ENCODE measurements around the gene CNPY1. TPM values are rescaled to one million over a fixed set of nuclear protein-coding genes. Genes with fewer than 3 reads are reported as not detected.

The CNPY1 gene
- polyA plus RNA-seq, 1 of the 3 experiments (the other 2 are of a cell fraction) = not detected

- no peak overlapping the region for H3K4me2 ChIP-seq
- ChIA-PET CTCF (interaction anchor here (1.0 kb wide), 1 partner anchor 9 kb away, joined by 5 read pairs; no protein-coding TSS in a partner anchor), POLR2A (no interaction called here)
- no peak overlapping the region for H2AFZ ChIP-seq (ENCODE audit: low read depth)
- H3K9me2 ChIP-seq = no peaks in the 10 kb centered on the region
- DNase-seq = no peak
- no peak for TF ChIP-seq SMC3 (IDR thresholded peaks at IDR 0.05; ENCODE audit: low read depth, low read length)
- no peak for TF ChIP-seq RAD21 (IDR thresholded peaks at IDR 0.05; ENCODE audit: low read length)
- TF ChIP-seq USF2 (IDR thresholded peaks at IDR 0.05; ENCODE audit: borderline replicate concordance, low read depth, low read length) = no peak
- TF ChIP-seq USF1 (IDR thresholded peaks at IDR 0.05; ENCODE audit: borderline replicate concordance, low read depth) = no peak
- TF ChIP-seq NFIC (IDR thresholded peaks at IDR 0.05; ENCODE audit: borderline replicate concordance) = no peak
- no peaks in the 10 kb centered on the region; the same call in 1 of the 2 replicates for H3K9me3 ChIP-seq
- no peak overlapping the region for H3K4me3 ChIP-seq (ENCODE audit: low read depth in 2 of 2, low read length in 1 of 2)
- H3K27ac ChIP-seq (ENCODE audit: low read depth in 2 of 2, low read length in 1 of 2) = no peak overlapping the region
- H3K4me1 ChIP-seq (ENCODE audit: control insufficient read depth in 1 of 2, insufficient read depth in 2 of 2, low read depth in 1 of 2, low read length in 1 of 2) = no peaks in the 10 kb centered on the region
- peaks cover 87% of the 10 kb centered on the region for H3K27me3 ChIP-seq (ENCODE audit: insufficient read depth)
- H3F3A ChIP-seq (replicated peaks; ENCODE audit: insufficient read depth) = no peaks in the 10 kb centered on the region
- H3K36me3 ChIP-seq (replicated peaks in 1 of 2; ENCODE audit: control insufficient read depth in 1 of 2, insufficient read depth in 2 of 2, low read length in 1 of 2) = no peaks in the 10 kb centered on the region
- no peaks in the 10 kb centered on the region for H4K20me1 ChIP-seq (ENCODE audit: insufficient read depth)
- 21% methylated on average over 13 of the region's 13 CpGs for WGBS (ENCODE audit: low lambda C conversion rate)
- H3K9ac ChIP-seq = no peak overlapping the region
- no peaks in the 10 kb centered on the region for H3K79me2 ChIP-seq (ENCODE audit: insufficient read depth)
Observed at GRCh38 chr7:155513543-155514285, 32.6 kb downstream of the CNPY1 start.

- POLR2A ChIA-PET = no interaction called here
- Histone ChIP-seq H3K4me2 (no peak overlapping the region), H3K36me3 (replicated peaks in 1 of 2; ENCODE audit: control insufficient read depth in 1 of 2, insufficient read depth in 2 of 2, low read length in 1 of 2) (no peaks in the 10 kb centered on the region), H3K79me2 (ENCODE audit: insufficient read depth) (no peaks in the 10 kb centered on the region), H3K9me2 (no peaks in the 10 kb centered on the region), H3F3A (replicated peaks; ENCODE audit: insufficient read depth) (no peaks in the 10 kb centered on the region), H2AFZ (ENCODE audit: low read depth) (no peak overlapping the region), H3K4me3 (ENCODE audit: low read depth in 2 of 2, low read length in 1 of 2) (no peak overlapping the region), H3K4me1 (ENCODE audit: control insufficient read depth in 1 of 2, insufficient read depth in 2 of 2, low read depth in 1 of 2, low read length in 1 of 2) (no peaks in the 10 kb centered on the region), H4K20me1 (ENCODE audit: insufficient read depth) (no peaks in the 10 kb centered on the region), H3K9me3 (no peaks in the 10 kb centered on the region; the same call in 1 of the 2 replicates), H3K27me3 (ENCODE audit: insufficient read depth) (peaks cover 86% of the 10 kb centered on the region), H3K9ac (no peak overlapping the region), H3K27ac (ENCODE audit: low read depth in 2 of 2, low read length in 1 of 2) (no peak overlapping the region)
- CTCF ChIA-PET = interaction anchor here (1.0 kb wide), 1 partner anchor 10 kb away, joined by 5 read pairs; no protein-coding TSS in a partner anchor
- DNase-seq = no peak
- 2% methylated on average over 4 of the region's 4 CpGs for WGBS (ENCODE audit: low lambda C conversion rate)
- no peak for TF ChIP-seq TEAD4 (IDR thresholded peaks at IDR 0.05; ENCODE audit: borderline replicate concordance, insufficient read depth)
- no peak for TF ChIP-seq EP300 (IDR thresholded peaks at IDR 0.05; ENCODE audit: borderline replicate concordance in 1 of 2, low read depth in 1 of 2, low read length in 1 of 2)
- no peak for TF ChIP-seq MXI1 (IDR thresholded peaks at IDR 0.05; ENCODE audit: low read depth, low read length)
- no peak for TF ChIP-seq ZBTB33 (IDR thresholded peaks at IDR 0.05; ENCODE audit: borderline replicate concordance, low read depth)
- no peak for TF ChIP-seq YY1 (IDR thresholded peaks at IDR 0.05; ENCODE audit: low read depth)
- no peak for TF ChIP-seq SIN3A (IDR thresholded peaks at IDR 0.05; ENCODE audit: borderline replicate concordance, low read depth, low read length)
- TF ChIP-seq RXRA (IDR thresholded peaks at IDR 0.05; ENCODE audit: borderline replicate concordance, low read depth) = no peak
- no peak for TF ChIP-seq MEF2A (IDR thresholded peaks at IDR 0.05; ENCODE audit: borderline replicate concordance, low read depth)
- TF ChIP-seq IRF3 (IDR thresholded peaks at IDR 0.05; ENCODE audit: low read depth, low read length) = no peak
- no peak for TF ChIP-seq TCF12 (IDR thresholded peaks at IDR 0.05)
- no peak for TF ChIP-seq CHD2 (IDR thresholded peaks at IDR 0.05; ENCODE audit: low read length, partially characterized antibody)
- TF ChIP-seq USF2 (IDR thresholded peaks at IDR 0.05; ENCODE audit: borderline replicate concordance, low read depth, low read length) = no peak
- no peak for TF ChIP-seq ELF1 (IDR thresholded peaks at IDR 0.05)
- TF ChIP-seq PBX3 (IDR thresholded peaks at IDR 0.05) = no peak
Observed at GRCh38 chr7:155512246-155512887, 34.0 kb downstream of the CNPY1 start.

All from SK-N-SH (cell line).